Stimulated activated naive CD8-positive, alpha-beta T cell treated with anti-CD3 and anti-CD28 coated beads, Interleukin-15, amount 100 ng/mL, for 72 hours (primary cell): ENCODE measurements around the gene PDGFRA.
A peak's percentile ranks its signal among the peaks of the same experiment; 100 is the strongest.
"Not testable (repeated sequence)": the region's sequence is repeated elsewhere in the genome, so short reads cannot be mapped to it uniquely, and the experiment has no call there.

ENCODE experiments used
- ATAC-seq: fragments of 150-1000 bp; cut with Tn5 transposase; 2 replicates; pipeline ENCODE4 v1.10.0; 2021; ENCODE audit warnings: mild to moderate bottlenecking, moderate library complexity
- DNase-seq, 2 donors: peaks; one replicate each; pipeline ENCODE4 v3.0.0; 2021 to 2022
- H3K27ac Mint-ChIP-seq, 2 donors: one replicate each; pipeline ENCODE4 v1.8.0; 2022; ENCODE audit warnings: mild to moderate bottlenecking in 2 of 2, mixed read lengths in 2 of 2, moderate library complexity in 2 of 2
- H3K27me3 Mint-ChIP-seq: one replicate; pipeline ENCODE4 v1.8.0; 2022; ENCODE audit warnings: mixed read lengths
- H3K4me1 Mint-ChIP-seq: one replicate; pipeline ENCODE4 v1.8.0; 2022; ENCODE audit warnings: mild to moderate bottlenecking, mixed read lengths
- H3K4me3 Mint-ChIP-seq, 2 donors: one replicate each; pipeline ENCODE4 v1.8.0; 2022; ENCODE audit warnings: mild to moderate bottlenecking in 2 of 2, mixed read lengths in 2 of 2, moderate library complexity in 1 of 2
- H3K9me3 Mint-ChIP-seq, 2 donors: one replicate each; pipeline ENCODE4 v1.8.0; 2022; ENCODE audit warnings: mixed read lengths in 2 of 2

PDGFRA gene

DNA sequence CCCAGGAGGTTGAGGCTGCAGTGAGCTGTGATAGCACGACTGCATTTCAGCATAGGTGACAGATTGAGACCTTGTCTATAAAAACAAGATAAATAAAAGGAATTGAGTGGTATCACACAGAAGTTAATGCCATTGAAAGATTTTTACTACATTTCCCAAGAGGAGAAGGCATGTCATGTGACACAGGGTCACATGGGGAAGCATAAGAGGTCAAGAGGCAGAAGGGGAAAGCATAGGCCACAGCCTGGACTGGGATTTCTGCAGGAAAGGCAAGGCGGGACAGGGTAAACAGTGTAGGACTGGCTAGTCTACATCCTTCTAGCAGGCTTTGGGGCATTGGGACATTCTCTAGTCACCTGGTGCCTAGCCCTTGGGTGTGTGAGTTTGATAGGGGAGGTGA, 88.6 kb downstream of the PDGFRA start:
- peaks cover 21% of the 10 kb centered on the region for H3K4me1 Mint-ChIP-seq
- no peak overlapping the region for H3K27ac Mint-ChIP-seq
- peaks cover 26% of the 10 kb centered on the region for H3K27me3 Mint-ChIP-seq
- peaks cover 0 to 5% of the 10 kb centered on the region in 2 donors for H3K9me3 Mint-ChIP-seq
- DNase-seq (no peak), ATAC-seq (no peak)
- no peak overlapping the region for H3K4me3 Mint-ChIP-seq

- no peak overlapping the region for H3K4me3 Mint-ChIP-seq
- H3K9me3 Mint-ChIP-seq = peaks cover 0 to 5% of the 10 kb centered on the region in 2 donors
- peaks cover 21% of the 10 kb centered on the region for H3K4me1 Mint-ChIP-seq
- peak; percentile 16 to 21 for DNase-seq
- no peak for ATAC-seq
- H3K27ac Mint-ChIP-seq = peak overlapping the region in 1 of 2 donors; percentile 1
- H3K27me3 Mint-ChIP-seq = peaks cover 17% of the 10 kb centered on the region
Observed at GRCh38 chr4:54318904-54319303, 89.8 kb downstream of the PDGFRA start.

DNA sequence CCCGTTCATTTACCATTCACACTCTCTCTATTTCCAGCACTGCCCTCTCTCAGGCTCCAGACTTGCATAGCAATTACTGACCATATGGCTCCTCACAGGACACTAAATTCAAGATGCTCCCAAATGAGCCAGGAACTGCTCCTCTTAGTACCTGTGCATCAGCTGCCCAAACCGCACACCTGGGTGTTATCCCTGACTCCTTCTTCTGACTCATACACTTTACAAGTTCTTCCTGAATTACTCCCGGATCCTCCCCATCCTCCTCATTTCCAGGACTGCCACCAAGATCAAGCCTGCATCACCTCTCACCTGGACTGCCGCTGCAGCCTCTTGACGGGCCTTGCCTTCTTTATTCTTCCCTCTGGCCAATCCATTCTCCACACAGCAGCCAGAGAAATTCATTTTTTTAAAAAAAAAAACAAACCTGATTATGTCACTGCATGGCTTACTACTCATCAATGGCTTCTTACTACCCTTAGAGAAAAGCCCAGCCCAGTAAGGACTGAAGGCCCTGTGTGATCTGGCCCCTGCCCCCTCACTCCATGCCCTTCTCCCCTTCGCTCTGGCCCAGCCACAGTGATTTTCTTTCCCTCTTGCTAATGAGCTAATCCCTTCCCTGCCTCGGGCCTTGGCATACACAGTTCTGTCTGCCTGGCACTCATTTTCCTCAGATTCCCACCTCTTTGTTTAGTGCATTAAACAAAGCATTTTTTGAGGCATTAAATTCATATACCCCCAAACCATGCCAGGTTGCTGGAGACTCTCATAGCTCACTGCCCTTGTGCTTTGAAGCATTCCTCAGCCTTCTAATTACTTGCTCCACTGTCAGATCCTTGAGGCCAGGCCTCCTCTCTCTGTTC, 92.0 kb downstream of the PDGFRA start:
- DNase-seq (no peak), ATAC-seq (no peak)
- Mint-ChIP-seq H3K27me3 (peaks cover 8% of the 10 kb centered on the region), H3K4me3 (no peak overlapping the region), H3K9me3 (no peaks in the 10 kb centered on the region), H3K4me1 (peaks cover 4% of the 10 kb centered on the region), H3K27ac (no peak overlapping the region)

GRCh38 chr4:54322818-54323417, 93.8 kb downstream of the PDGFRA start:
- no peak overlapping the region for H3K4me3 Mint-ChIP-seq
- H3K27me3 Mint-ChIP-seq = peaks cover 8% of the 10 kb centered on the region
- peak; percentile 82 for ATAC-seq
- no peaks in the 10 kb centered on the region for H3K9me3 Mint-ChIP-seq
- no peaks in the 10 kb centered on the region for H3K4me1 Mint-ChIP-seq
- no peak overlapping the region for H3K27ac Mint-ChIP-seq
- peak; percentile 43 to 44 for DNase-seq

DNA sequence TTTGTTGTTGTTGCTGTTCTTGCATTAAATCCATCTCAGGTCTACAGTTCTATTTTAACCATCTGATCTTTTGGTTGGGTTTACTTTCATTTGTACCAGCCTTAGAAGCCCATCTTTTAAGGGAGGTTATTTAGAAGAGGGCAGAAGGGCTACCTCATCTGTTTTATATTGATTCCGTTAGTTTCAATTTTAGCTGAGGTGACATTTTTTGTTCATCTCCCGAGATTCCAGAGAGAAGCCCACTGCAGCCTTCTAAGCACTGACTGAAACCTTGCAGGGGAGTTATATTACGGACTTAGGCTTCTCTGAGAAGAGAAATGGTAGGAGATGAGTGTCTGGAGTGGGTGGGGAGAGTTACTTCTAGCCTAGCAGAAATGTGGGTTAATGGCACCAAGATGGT, 101.8 kb downstream of the PDGFRA start:
- Mint-ChIP-seq H3K9me3 (no peaks in the 10 kb centered on the region), H3K27me3 (no peaks in the 10 kb centered on the region), H3K4me3 (no peak overlapping the region), H3K27ac (no peak overlapping the region), H3K4me1 (no peaks in the 10 kb centered on the region)
- ATAC-seq (no peak), DNase-seq (no peak)

DNA sequence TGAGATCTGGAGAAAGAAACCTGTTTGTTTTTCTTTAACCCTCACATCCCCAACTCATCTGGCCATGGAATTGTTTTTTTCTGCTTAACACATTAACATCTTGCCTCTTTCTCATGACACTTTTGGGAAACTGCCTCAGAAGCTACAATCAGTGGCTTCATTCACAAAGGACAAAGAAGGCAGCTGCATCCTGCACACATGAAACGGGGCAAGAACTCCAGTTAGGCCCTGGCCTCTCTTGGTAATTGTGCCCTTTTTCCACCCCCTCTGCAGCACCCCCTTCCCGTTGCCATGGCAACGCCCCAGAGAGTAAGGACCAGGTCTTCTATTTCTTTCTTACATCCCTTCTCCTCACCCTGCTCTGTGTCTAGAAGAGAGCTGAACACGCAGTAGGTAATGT, 103.4 kb downstream of the PDGFRA start:
- no peak for DNase-seq
- Mint-ChIP-seq H3K27ac (no peak overlapping the region), H3K9me3 (no peaks in the 10 kb centered on the region), H3K4me3 (no peak overlapping the region), H3K4me1 (no peaks in the 10 kb centered on the region), H3K27me3 (no peaks in the 10 kb centered on the region)
- no peak for ATAC-seq

DNA sequence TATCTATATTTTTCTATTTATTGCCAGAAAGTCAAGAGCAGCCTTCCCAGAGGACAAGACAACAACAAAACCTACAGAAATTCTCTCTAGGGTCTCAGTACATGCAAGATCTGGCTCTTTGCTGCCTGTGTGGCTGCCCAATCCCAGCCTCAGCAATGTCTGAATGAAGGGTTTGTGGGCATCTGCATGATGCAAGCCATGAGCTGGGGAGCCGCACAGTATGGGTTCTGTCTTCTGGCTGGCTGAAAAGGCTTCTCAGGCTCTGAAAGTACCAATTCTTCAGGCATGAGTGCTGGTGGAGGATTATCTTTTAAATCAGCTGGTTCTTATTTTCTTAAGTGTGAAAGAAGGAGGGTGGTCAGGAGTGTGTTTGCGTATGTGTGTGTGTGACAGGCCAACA, 104.6 kb downstream of the PDGFRA start:
- no peaks in the 10 kb centered on the region for H3K27me3 Mint-ChIP-seq
- DNase-seq = no peak
- H3K27ac Mint-ChIP-seq = peak overlapping the region in 1 of 2 donors; percentile 5
- H3K9me3 Mint-ChIP-seq = no peaks in the 10 kb centered on the region
- H3K4me1 Mint-ChIP-seq = no peaks in the 10 kb centered on the region
- ATAC-seq = no peak
- H3K4me3 Mint-ChIP-seq = no peak overlapping the region

- H3K4me1 Mint-ChIP-seq, H3K4me3 Mint-ChIP-seq, H3K27ac Mint-ChIP-seq, H3K27me3 Mint-ChIP-seq, DNase-seq, H3K9me3 Mint-ChIP-seq, ATAC-seq: not testable (repeated sequence)
Observed at GRCh38 chr4:54334769-54335168, 105.7 kb downstream of the PDGFRA start.

GRCh38 chr4:54337009-54337408, 107.9 kb downstream of the PDGFRA start:
- Mint-ChIP-seq H3K4me3 (no peak overlapping the region), H3K9me3 (no peaks in the 10 kb centered on the region), H3K4me1 (no peaks in the 10 kb centered on the region), H3K27me3 (peaks cover 9% of the 10 kb centered on the region), H3K27ac (no peak overlapping the region)
- DNase-seq (no peak), ATAC-seq (no peak)

GRCh38 chr4:54342067-54342466, 113.0 kb downstream of the PDGFRA start:
- H3K4me3 Mint-ChIP-seq, H3K9me3 Mint-ChIP-seq, ATAC-seq, H3K27ac Mint-ChIP-seq, DNase-seq, H3K4me1 Mint-ChIP-seq: not testable (repeated sequence)
- H3K27me3 Mint-ChIP-seq = peaks cover 48% of the 10 kb centered on the region
